HepG2 (cell line): ENCODE data around the gene COASY. TPM values are rescaled to one million over a fixed set of nuclear protein-coding genes. Genes with fewer than 3 reads are reported as not detected.

Experiments used
- HOXD1 ChIP-seq: sonication (generic); formaldehyde crosslinking; IDR thresholded peaks from 2 replicates; pipeline ENCODE4 v1.5.0; 2020; ENCODE audit warnings: missing genetic modification reagents
- IKZF4 ChIP-seq: sonication (generic); formaldehyde crosslinking; IDR thresholded peaks from 2 replicates; pipeline ENCODE4 v1.5.1; 2020; ENCODE audit warnings: borderline replicate concordance, mild to moderate bottlenecking, low read depth, missing genetic modification reagents; ENCODE audit errors: not compliant biosample characterization
- IRX3 ChIP-seq: sonication (generic); formaldehyde crosslinking; IDR thresholded peaks from 2 replicates; pipeline ENCODE4 v1.8.1; 2023; ENCODE audit warnings: mild to moderate bottlenecking, low read depth, missing genetic modification reagents, borderline replicate concordance
- PITX1 ChIP-seq: sonication (generic); formaldehyde crosslinking; IDR thresholded peaks from 2 replicates; pipeline ENCODE4 v1.5.1; 2020; ENCODE audit warnings: mild to moderate bottlenecking, missing genetic modification reagents
- SMYD3 ChIP-seq: sonication (generic); formaldehyde crosslinking; IDR thresholded peaks from 2 replicates; pipeline ENCODE4 v1.8.1; 2023; ENCODE audit warnings: mild to moderate bottlenecking, missing genetic modification reagents
- TMF1 ChIP-seq: sonication (generic); formaldehyde crosslinking; IDR thresholded peaks from 2 replicates; pipeline ENCODE4 v1.8.1; 2022; ENCODE audit warnings: low read depth, missing genetic modification reagents
- ZBTB26 ChIP-seq: IDR thresholded peaks from 2 replicates; pipeline ENCODE4 v1.6.1; 2016; ENCODE audit warnings: missing compliant biosample characterization, missing genetic modification reagents, borderline replicate concordance
- ZFP36L2 ChIP-seq: sonication (generic); formaldehyde crosslinking; IDR thresholded peaks from 2 replicates; pipeline ENCODE4 v1.4.0; 2020; ENCODE audit warnings: missing genetic modification reagents
- ZNF207 ChIP-seq: fragments of 450-650 bp; IDR thresholded peaks from 2 replicates; pipeline ENCODE4 v1.6.1; 2016; ENCODE audit warnings: antibody characterized with exemption, borderline replicate concordance
- ZNF224 ChIP-seq: sonication (generic); formaldehyde crosslinking; IDR thresholded peaks from 2 replicates; pipeline ENCODE4 v1.5.0; 2020; ENCODE audit warnings: mild to moderate bottlenecking, missing genetic modification reagents
- ZNF496 ChIP-seq: sonication (generic); formaldehyde crosslinking; IDR thresholded peaks from 2 replicates; pipeline ENCODE4 v1.8.1; 2023; ENCODE audit warnings: mild to moderate bottlenecking, moderate library complexity, missing genetic modification reagents; ENCODE audit not compliant: insufficient replicate concordance
- ZNF605 ChIP-seq: sonication (generic); formaldehyde crosslinking; IDR thresholded peaks from 2 replicates; pipeline ENCODE4 v1.8.0; 2022; ENCODE audit warnings: mild to moderate bottlenecking, missing genetic modification reagents
- ZNF776 ChIP-seq: sonication (generic); formaldehyde crosslinking; IDR thresholded peaks from 2 replicates; pipeline ENCODE4 v1.4.0; 2020; ENCODE audit warnings: mild to moderate bottlenecking, missing genetic modification reagents
- polyA plus RNA-seq, 8 experiments: library from polyadenylated mRNA; depleted of rRNA in 3 of 8; stranded (reverse) in 7 of 8; unstranded in 1 of 8; fragments of >200 nt; fragmentation: Illumina TruSeq in 4 of 8; extraction: Trizol in 4 of 8; gene quantifications; 2 replicates each; pipeline versions ENCODE4 v1.2.1 to v1.2.3, GENCODE V29; 2011 to 2016; ENCODE audit warnings: low read depth in 4 of 8, missing spikeins in 1 of 8, mixed read lengths in 1 of 8; ENCODE audit not compliant: insufficient read depth in 1 of 8
- total RNA-seq, 5 experiments: library from RNA; depleted of rRNA; stranded (reverse); fragments of >200 nt; fragmentation: Illumina TruSeq; extraction: Trizol; gene quantifications; 2 replicates each; pipeline ENCODE4 v1.2.3, GENCODE V29; 2016; ENCODE audit warnings: low read depth in 1 of 5
- TF ChIP-seq, protein P1 (sequence below), 2 experiments: sonication (generic) in 1 of 2; formaldehyde crosslinking in 1 of 2; IDR thresholded peaks; 2 replicates each; pipeline versions ENCODE4 v1.5.1 to v1.6.1; 2011 to 2020; ENCODE audit warnings: borderline replicate concordance in 1 of 2, low read depth in 1 of 2, low read length in 1 of 2, mild to moderate bottlenecking in 1 of 2, missing genetic modification reagents in 1 of 2, moderate library complexity in 1 of 2
- TF ChIP-seq, protein P2 (sequence below): sonication (generic); formaldehyde crosslinking; IDR thresholded peaks from 2 replicates; pipeline ENCODE4 v1.5.1; 2020; ENCODE audit warnings: mild to moderate bottlenecking, missing genetic modification reagents
- TF ChIP-seq, protein P3 (sequence below): sonication (generic); formaldehyde crosslinking; IDR thresholded peaks from 2 replicates; pipeline ENCODE4 v1.4.0; 2020; ENCODE audit warnings: mild to moderate bottlenecking, missing genetic modification reagents
- TF ChIP-seq, protein P4 (sequence below): sonication (generic); formaldehyde crosslinking; IDR thresholded peaks from 2 replicates; pipeline ENCODE4 v1.4.0; 2020; ENCODE audit warnings: mild to moderate bottlenecking, low read depth, missing genetic modification reagents

Gene COASY
- total and polyA plus RNA-seq, 2 of the 13 experiments (the other 11 are each of a cell fraction or from before 2014, with no cell fraction given), result 90.7 to 125 TPM

DNA sequence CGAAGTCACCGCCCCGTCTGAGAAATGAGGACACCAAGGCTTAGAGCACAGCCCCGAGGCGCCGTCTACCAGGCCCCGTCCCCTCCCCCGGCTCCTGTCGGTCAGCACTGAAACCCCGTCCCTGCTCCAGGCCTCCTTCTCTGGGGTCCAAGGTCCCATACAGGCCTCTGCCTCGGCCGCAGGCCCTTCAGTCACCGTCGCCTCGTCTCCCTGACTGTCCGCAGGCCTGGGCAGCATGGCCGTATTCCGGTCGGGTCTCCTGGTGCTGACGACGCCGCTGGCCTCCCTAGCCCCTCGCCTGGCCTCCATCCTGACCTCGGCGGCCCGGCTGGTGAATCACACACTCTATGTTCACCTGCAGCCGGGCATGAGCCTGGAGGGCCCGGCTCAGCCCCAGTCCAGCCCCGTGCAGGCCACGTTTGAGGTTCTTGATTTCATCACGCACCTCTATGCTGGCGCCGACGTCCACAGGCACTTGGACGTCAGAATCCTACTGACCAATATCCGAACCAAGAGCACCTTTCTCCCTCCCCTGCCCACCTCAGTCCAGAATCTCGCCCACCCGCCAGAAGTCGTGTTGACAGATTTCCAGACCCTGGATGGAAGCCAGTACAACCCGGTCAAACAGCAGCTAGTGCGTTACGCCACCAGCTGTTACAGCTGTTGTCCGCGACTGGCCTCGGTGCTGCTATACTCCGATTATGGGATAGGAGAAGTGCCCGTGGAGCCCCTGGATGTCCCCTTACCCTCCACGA is 617 bp downstream of the COASY start (continued):
- TF ChIP-seq, protein P1, sequence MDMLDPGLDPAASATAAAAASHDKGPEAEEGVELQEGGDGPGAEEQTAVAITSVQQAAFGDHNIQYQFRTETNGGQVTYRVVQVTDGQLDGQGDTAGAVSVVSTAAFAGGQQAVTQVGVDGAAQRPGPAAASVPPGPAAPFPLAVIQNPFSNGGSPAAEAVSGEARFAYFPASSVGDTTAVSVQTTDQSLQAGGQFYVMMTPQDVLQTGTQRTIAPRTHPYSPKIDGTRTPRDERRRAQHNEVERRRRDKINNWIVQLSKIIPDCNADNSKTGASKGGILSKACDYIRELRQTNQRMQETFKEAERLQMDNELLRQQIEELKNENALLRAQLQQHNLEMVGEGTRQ (IDR thresholded peaks at IDR 0.05; ENCODE audit: low read depth, low read length), result no peak
- TF ChIP-seq, protein P1 (CRISPR knock-in tag; IDR thresholded peaks at IDR 0.05; ENCODE audit: borderline replicate concordance), result no peak
- TF ChIP-seq ZNF224 (CRISPR knock-in tag) (no peak), ZNF207 (no peak), ZNF776 (CRISPR knock-in tag) (no peak), IRX3 (peak; percentile 77; the same call in 1 of the 2 replicates), IKZF4 (CRISPR knock-in tag) (no peak), ZFP36L2 (no peak), ZNF496 (CRISPR knock-in tag) (no peak), TMF1 (CRISPR knock-in tag) (no peak), ZBTB26 (peak; percentile 69), ZNF605 (CRISPR knock-in tag) (no peak), PITX1 (no peak), SMYD3 (CRISPR knock-in tag) (peak; percentile 10; the same call in 1 of the 2 replicates), HOXD1 (peak; percentile 23; the same call in 1 of the 2 replicates)
- TF ChIP-seq, protein P2, sequence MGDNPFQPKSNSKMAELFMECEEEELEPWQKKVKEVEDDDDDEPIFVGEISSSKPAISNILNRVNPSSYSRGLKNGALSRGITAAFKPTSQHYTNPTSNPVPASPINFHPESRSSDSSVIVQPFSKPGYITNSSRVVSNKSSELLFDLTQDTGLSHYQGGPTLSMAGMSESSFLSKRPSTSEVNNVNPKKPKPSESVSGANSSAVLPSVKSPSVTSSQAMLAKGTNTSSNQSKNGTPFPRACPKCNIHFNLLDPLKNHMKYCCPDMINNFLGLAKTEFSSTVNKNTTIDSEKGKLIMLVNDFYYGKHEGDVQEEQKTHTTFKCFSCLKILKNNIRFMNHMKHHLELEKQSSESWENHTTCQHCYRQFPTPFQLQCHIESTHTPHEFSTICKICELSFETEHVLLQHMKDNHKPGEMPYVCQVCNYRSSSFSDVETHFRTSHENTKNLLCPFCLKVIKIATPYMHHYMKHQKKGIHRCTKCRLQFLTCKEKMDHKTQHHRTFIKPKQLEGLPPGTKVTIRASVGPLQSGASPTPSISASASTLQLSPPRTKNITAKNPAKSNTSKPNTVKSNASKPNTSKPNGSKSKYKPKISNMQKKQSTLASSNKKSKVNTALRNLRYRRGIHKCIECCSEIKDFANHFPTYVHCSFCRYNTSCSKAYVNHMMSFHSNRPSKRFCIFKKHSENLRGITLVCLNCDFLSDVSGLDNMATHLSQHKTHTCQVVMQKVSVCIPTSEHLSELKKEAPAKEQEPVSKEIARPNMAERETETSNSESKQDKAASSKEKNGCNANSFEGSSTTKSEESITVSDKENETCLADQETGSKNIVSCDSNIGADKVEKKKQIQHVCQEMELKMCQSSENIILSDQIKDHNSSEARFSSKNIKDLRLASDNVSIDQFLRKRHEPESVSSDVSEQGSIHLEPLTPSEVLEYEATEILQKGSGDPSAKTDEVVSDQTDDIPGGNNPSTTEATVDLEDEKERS (CRISPR knock-in tag), result peak; percentile 82; the same call in 1 of the 2 replicates
- TF ChIP-seq, protein P3, sequence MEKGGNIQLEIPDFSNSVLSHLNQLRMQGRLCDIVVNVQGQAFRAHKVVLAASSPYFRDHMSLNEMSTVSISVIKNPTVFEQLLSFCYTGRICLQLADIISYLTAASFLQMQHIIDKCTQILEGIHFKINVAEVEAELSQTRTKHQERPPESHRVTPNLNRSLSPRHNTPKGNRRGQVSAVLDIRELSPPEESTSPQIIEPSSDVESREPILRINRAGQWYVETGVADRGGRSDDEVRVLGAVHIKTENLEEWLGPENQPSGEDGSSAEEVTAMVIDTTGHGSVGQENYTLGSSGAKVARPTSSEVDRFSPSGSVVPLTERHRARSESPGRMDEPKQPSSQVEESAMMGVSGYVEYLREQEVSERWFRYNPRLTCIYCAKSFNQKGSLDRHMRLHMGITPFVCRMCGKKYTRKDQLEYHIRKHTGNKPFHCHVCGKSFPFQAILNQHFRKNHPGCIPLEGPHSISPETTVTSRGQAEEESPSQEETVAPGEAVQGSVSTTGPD, result peak; percentile 73
- TF ChIP-seq, protein P4, sequence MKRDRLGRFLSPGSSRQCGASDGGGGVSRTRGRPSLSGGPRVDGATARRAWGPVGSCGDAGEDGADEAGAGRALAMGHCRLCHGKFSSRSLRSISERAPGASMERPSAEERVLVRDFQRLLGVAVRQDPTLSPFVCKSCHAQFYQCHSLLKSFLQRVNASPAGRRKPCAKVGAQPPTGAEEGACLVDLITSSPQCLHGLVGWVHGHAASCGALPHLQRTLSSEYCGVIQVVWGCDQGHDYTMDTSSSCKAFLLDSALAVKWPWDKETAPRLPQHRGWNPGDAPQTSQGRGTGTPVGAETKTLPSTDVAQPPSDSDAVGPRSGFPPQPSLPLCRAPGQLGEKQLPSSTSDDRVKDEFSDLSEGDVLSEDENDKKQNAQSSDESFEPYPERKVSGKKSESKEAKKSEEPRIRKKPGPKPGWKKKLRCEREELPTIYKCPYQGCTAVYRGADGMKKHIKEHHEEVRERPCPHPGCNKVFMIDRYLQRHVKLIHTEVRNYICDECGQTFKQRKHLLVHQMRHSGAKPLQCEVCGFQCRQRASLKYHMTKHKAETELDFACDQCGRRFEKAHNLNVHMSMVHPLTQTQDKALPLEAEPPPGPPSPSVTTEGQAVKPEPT, result 0 out of 2 replicates have a peak, but pooled peaks have one; percentile 24
